Measurements from ENCODE around the gene RAB27B. TPM values are rescaled to one million over a fixed set of nuclear protein-coding genes. Genes with fewer than 3 reads are reported as not detected.

The RAB27B gene, protein sequence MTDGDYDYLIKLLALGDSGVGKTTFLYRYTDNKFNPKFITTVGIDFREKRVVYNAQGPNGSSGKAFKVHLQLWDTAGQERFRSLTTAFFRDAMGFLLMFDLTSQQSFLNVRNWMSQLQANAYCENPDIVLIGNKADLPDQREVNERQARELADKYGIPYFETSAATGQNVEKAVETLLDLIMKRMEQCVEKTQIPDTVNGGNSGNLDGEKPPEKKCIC
- total RNA-seq (1 to 10 TPM; 2.4 to 2.5 TPM), total RNA-seq (0.32 to 141 (median 7.7) reads per million in 172 experiments)
- 2.1 TPM for polyA plus RNA-seq (2013, experiment 1 of 2)
- polyA plus RNA-seq (2013, experiment 2 of 2): 1.8 TPM

- peaks cover 3 to 4% of the 10 kb centered on the region in 2 experiments for H3K9me3 ChIP-seq (ENCODE audit: control insufficient read depth in 1 of 2, insufficient read depth in 1 of 2, low read length in 2 of 2)
- H3K4me3 ChIP-seq (ENCODE audit: low read length): peak within 1 kb of the TSS; percentile 74
- Mint-ChIP-seq H3K4me1 (ENCODE audit: low read depth) (peaks cover 38% of the 10 kb centered on the region), H3K36me3 (ENCODE audit: low read depth) (no peaks in the 10 kb centered on the region), H3K27ac (peak within 1 kb of the TSS; percentile 84), H3K27me3 (no peaks in the 10 kb centered on the region), H3K9me3 (peaks cover 3% of the 10 kb centered on the region), H3K4me3 (peak within 1 kb of the TSS; percentile 95)
- no peaks in the 10 kb centered on the region for H3K36me3 ChIP-seq (ENCODE audit: insufficient read depth, low read length)
- H3K27ac ChIP-seq (ENCODE audit: low read depth in 1 of 2, low read length in 2 of 2): no peak within 1 kb of the TSS
- ATAC-seq (ENCODE audit: poor library complexity) (peak; percentile 97), DNase-seq (peak; percentile 38 to 79 (median 65))
- intact Hi-C loops (cut with DNase I, micrococcal nuclease): loop anchor here in 1 of 2 experiments (5.0 kb wide), 1 partner anchor 111 kb away; no protein-coding TSS in a partner anchor
- peaks cover 9% of the 10 kb centered on the region for H3K4me1 ChIP-seq (ENCODE audit: insufficient read depth, low read length)
- TF ChIP-seq CTCF (IDR thresholded peaks at IDR 0.05): no peak
- peaks cover 0 to 3% of the 10 kb centered on the region in 2 experiments for H3K27me3 ChIP-seq (ENCODE audit: control insufficient read depth in 1 of 2, insufficient read depth in 2 of 2, low read length in 2 of 2)
- CTCF ChIA-PET: no interaction called here
- POLR2A ChIA-PET: interaction anchor here (0.6 to 2.0 kb wide), 7 partner anchors 10 to 111 kb away, joined by 3 to 9 read pairs (median 4); no protein-coding TSS in a partner anchor
These were observed at the start of gene RAB27B for GRCh38 chr18:54828281-54828881. Gene RAB27B (plus strand): TSS chr18:54828477. CDS start chr18:54877586, 49,109 bp downstream.

DNA sequence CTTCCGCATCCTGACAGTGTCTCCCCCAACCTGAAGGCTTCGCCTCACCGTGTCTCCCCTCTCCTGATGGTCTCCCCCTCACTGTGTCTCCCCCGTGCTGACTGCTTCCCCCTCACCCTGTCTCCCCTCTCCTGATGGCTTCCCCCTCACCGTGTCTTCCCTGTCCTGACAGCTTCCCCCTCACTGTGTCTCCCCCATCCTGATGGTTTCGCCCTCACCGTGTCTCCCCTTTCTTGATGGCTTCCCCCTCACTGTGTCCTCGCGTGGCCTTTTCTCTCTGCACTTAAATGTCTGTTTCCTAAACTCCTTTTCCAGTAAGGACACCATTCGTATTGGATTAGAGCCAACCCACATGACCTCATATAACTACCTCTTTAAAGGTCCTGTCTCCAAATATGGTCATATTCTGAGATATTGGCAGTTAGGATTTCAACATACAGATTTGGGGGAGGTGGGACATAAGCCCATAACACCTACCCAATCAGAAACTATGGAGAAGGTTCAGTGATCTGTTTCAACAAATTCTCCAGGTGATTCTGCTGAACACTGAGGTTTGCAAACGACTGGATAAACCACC lies 47.9 kb upstream of the RAB27B start:
- H3K27me3 ChIP-seq (ENCODE audit: control insufficient read depth in 1 of 2, insufficient read depth in 2 of 2, low read length in 2 of 2): no peaks in the 10 kb centered on the region
- CTCF ChIA-PET: no interaction called here
- no peak overlapping the region for H3K27ac Mint-ChIP-seq
- no peaks in the 10 kb centered on the region for H3K4me1 Mint-ChIP-seq (ENCODE audit: low read depth)
- no peaks in the 10 kb centered on the region for H3K36me3 ChIP-seq (ENCODE audit: insufficient read depth, low read length)
- no peak overlapping the region for H3K27ac ChIP-seq (ENCODE audit: low read depth in 1 of 2, low read length in 2 of 2)
- no peaks in the 10 kb centered on the region for H3K4me1 ChIP-seq (ENCODE audit: insufficient read depth, low read length)
- no peak for ATAC-seq (ENCODE audit: poor library complexity)
- intact Hi-C loops (cut with DNase I, micrococcal nuclease): no loop called here
- no peak for DNase-seq
- H3K4me3 Mint-ChIP-seq: no peak overlapping the region
- H3K36me3 Mint-ChIP-seq (ENCODE audit: low read depth): no peaks in the 10 kb centered on the region
- H3K4me3 ChIP-seq (ENCODE audit: low read length): no peak overlapping the region
- H3K27me3 Mint-ChIP-seq: no peaks in the 10 kb centered on the region
- POLR2A ChIA-PET: no interaction called here
- H3K9me3 Mint-ChIP-seq: no peaks in the 10 kb centered on the region
- TF ChIP-seq CTCF (IDR thresholded peaks at IDR 0.05): no peak
- no peaks in the 10 kb centered on the region for H3K9me3 ChIP-seq (ENCODE audit: control insufficient read depth in 1 of 2, insufficient read depth in 1 of 2, low read length in 2 of 2)

- intact Hi-C loops (cut with DNase I, micrococcal nuclease): no loop called here
- H3K27me3 Mint-ChIP-seq: no peaks in the 10 kb centered on the region
These were observed 47.3 kb upstream of the RAB27B start for GRCh38 chr18:54780970-54781369.

More at GRCh38 chr18:54780970-54781369, 47.3 kb upstream of the RAB27B start:
- TF ChIP-seq CTCF (IDR thresholded peaks at IDR 0.05): no peak
- DNase-seq: no peak
- no peaks in the 10 kb centered on the region for H3K9me3 ChIP-seq (ENCODE audit: control insufficient read depth in 1 of 2, insufficient read depth in 1 of 2, low read length in 2 of 2)
- ChIA-PET POLR2A (no interaction called here), CTCF (no interaction called here)
- Mint-ChIP-seq H3K9me3 (no peaks in the 10 kb centered on the region), H3K4me1 (ENCODE audit: low read depth) (no peaks in the 10 kb centered on the region), H3K4me3 (no peak overlapping the region), H3K27ac (no peak overlapping the region), H3K36me3 (ENCODE audit: low read depth) (no peaks in the 10 kb centered on the region)
- H3K36me3 ChIP-seq (ENCODE audit: insufficient read depth, low read length): no peaks in the 10 kb centered on the region
- no peaks in the 10 kb centered on the region for H3K4me1 ChIP-seq (ENCODE audit: insufficient read depth, low read length)
- H3K27me3 ChIP-seq (ENCODE audit: control insufficient read depth in 1 of 2, insufficient read depth in 2 of 2, low read length in 2 of 2): no peaks in the 10 kb centered on the region
- H3K4me3 ChIP-seq (ENCODE audit: low read length): no peak overlapping the region
- ATAC-seq (ENCODE audit: poor library complexity): no peak
- no peak overlapping the region for H3K27ac ChIP-seq (ENCODE audit: low read depth in 1 of 2, low read length in 2 of 2)

Data from CD4-positive, alpha-beta T cell (primary cell).